ENCODE measurements around the gene R3HDM1.
A peak's percentile ranks its signal among the peaks of the same experiment; 100 is the strongest.

R3HDM1 gene

DNA sequence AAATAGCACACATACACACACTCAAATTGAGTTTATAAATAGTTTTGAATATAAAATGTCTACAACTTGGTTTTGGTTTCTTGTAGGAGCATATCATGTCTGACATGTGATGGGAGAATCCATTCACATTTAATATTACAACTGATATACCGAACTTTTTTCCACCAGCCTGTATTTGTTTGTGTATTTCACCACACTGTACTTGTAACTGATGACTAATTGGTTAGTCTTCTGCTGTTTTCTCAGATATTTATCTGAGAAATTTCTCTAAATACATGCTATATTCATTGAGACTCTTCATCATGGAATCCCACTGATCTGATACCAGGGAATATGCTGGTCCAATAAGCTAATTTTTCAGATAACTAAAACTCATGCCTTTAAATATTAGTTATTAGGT, 154.1 kb downstream of the R3HDM1 start:
- Histone ChIP-seq H3K36me3 (replicated peaks) (peaks cover 2% of the 10 kb centered on the region), H3K27ac (peak overlapping the region; percentile 20), H3K4me3 (ENCODE audit: low read depth, low read length) (no peak overlapping the region), H3K27me3 (replicated peaks) (no peaks in the 10 kb centered on the region)
- peak; percentile 29 for DNase-seq
- in situ Hi-C loops (cut with HindIII; ENCODE audit: low pct_ligation_motif_present, low sequenced_read_pairs), result no loop called here
- no peak for TF ChIP-seq CTCF (IDR thresholded peaks at IDR 0.05; ENCODE audit: low read depth, low read length, missing control alignments)

DNA sequence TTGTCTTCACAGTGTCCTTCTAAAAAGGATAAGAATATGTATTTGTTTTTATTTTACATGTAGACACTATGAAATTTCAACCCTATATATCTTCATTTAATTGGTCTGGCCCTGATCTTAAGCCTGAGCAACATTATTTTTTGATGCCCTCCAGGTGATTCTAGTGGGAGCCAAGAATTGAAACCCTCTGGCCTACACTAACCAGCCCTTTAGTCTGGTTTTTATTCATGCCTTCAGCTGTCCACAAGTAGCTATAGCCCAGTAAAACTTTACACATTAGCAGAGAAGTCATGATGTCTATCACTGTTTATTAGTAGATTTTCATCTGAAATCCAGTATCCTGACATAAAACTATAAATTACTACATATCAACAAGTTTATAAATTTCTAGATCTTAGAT, 157.7 kb downstream of the R3HDM1 start:
- TF ChIP-seq CTCF (IDR thresholded peaks at IDR 0.05; ENCODE audit: low read depth, low read length, missing control alignments), result no peak
- Histone ChIP-seq H3K27ac (no peak overlapping the region), H3K27me3 (replicated peaks) (no peaks in the 10 kb centered on the region), H3K4me3 (ENCODE audit: low read depth, low read length) (no peak overlapping the region), H3K36me3 (replicated peaks) (no peaks in the 10 kb centered on the region)
- no peak for DNase-seq
- in situ Hi-C loops (cut with HindIII; ENCODE audit: low pct_ligation_motif_present, low sequenced_read_pairs), result no loop called here

DNA sequence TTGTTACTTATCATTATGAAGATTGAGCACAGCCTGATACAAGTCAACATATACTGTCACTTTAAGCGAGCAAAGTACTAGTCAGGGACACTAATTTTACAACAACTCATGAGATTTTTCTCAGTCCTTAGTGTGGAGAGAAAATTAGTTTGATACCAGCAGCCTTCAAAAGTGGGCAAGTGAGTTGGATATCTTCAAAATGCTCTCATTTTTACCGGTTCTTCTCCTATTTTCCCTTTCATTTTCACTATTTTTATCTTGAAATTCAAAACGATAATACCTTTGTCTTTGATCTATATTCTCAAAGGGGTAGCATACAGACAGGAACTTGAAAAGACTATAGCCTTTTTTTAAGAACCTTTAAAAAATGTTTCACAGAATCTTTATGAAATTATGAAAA, 158.4 kb downstream of the R3HDM1 start:
- H3K27me3 ChIP-seq (replicated peaks), result no peaks in the 10 kb centered on the region
- no peak overlapping the region for H3K4me3 ChIP-seq (ENCODE audit: low read depth, low read length)
- H3K36me3 ChIP-seq (replicated peaks), result no peaks in the 10 kb centered on the region
- no peak for TF ChIP-seq CTCF (IDR thresholded peaks at IDR 0.05; ENCODE audit: low read depth, low read length, missing control alignments)
- no peak for DNase-seq
- H3K27ac ChIP-seq, result no peak overlapping the region
- in situ Hi-C loops (cut with HindIII; ENCODE audit: low pct_ligation_motif_present, low sequenced_read_pairs), result no loop called here

- TF ChIP-seq CTCF (IDR thresholded peaks at IDR 0.05; ENCODE audit: low read depth, low read length, missing control alignments), result no peak
- in situ Hi-C loops (cut with HindIII; ENCODE audit: low pct_ligation_motif_present, low sequenced_read_pairs), result no loop called here
- no peak for DNase-seq
Observed at GRCh38 chr2:135694711-135695110, 163.4 kb downstream of the R3HDM1 start.

DNA sequence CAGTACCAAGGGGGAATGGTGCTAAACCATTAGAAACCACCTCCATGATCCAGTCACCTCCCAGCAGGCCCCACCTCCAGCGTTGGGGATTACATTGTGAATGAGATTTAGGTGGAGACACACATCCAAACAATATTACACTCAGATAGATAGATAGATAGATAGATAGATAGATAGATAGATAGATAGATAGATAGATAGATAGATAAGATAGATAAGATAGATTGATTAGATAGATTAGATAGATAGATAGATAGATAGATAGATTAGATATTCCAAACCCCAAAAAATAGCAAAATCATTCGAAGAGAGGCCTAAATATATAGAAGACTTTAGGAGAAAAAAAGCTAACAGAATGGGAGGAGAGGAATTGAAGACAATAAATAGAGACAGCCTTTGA, 167.6 kb downstream of the R3HDM1 start:
- Histone ChIP-seq H3K36me3 (replicated peaks) (no peaks in the 10 kb centered on the region), H3K4me3 (ENCODE audit: low read depth, low read length) (no peak overlapping the region), H3K27ac (no peak overlapping the region), H3K27me3 (replicated peaks) (no peaks in the 10 kb centered on the region)
- no peak for TF ChIP-seq CTCF (IDR thresholded peaks at IDR 0.05; ENCODE audit: low read depth, low read length, missing control alignments)
- in situ Hi-C loops (cut with HindIII; ENCODE audit: low pct_ligation_motif_present, low sequenced_read_pairs), result no loop called here
- no peak for DNase-seq

More at GRCh38 chr2:135694711-135695110, 163.4 kb downstream of the R3HDM1 start:
- Histone ChIP-seq H3K4me3 (ENCODE audit: low read depth, low read length) (no peak overlapping the region), H3K27me3 (replicated peaks) (no peaks in the 10 kb centered on the region), H3K27ac (no peak overlapping the region), H3K36me3 (replicated peaks) (no peaks in the 10 kb centered on the region)

GRCh38 chr2:135701442-135701841, 170.2 kb downstream of the R3HDM1 start:
- Histone ChIP-seq H3K36me3 (replicated peaks) (no peaks in the 10 kb centered on the region), H3K27ac (no peak overlapping the region), H3K27me3 (replicated peaks) (no peaks in the 10 kb centered on the region), H3K4me3 (ENCODE audit: low read depth, low read length) (no peak overlapping the region)
- in situ Hi-C loops (cut with HindIII; ENCODE audit: low pct_ligation_motif_present, low sequenced_read_pairs), result no loop called here
- DNase-seq, result no peak
- TF ChIP-seq CTCF (IDR thresholded peaks at IDR 0.05; ENCODE audit: low read depth, low read length, missing control alignments), result no peak

Measured in brain microvascular endothelial cell (primary cell).